Osteocyte (in vitro differentiated cells): ENCODE results near the gene ITPR2. TPM values are rescaled to one million over a fixed set of nuclear protein-coding genes. Genes with fewer than 3 reads are reported as not detected.

Experiments
- DNase-seq: peaks from one replicate; pipeline ENCODE4 v3.0.0; 2021; ENCODE audit warnings: mixed read lengths; ENCODE audit not compliant: unreplicated experiment; ENCODE audit errors: extremely low spot score
- H3K27ac Mint-ChIP-seq: one replicate; pipeline ENCODE4 v1.8.0; 2021; ENCODE audit warnings: mild to moderate bottlenecking, mixed read lengths; ENCODE audit not compliant: unreplicated experiment
- H3K27me3 Mint-ChIP-seq: one replicate; pipeline ENCODE4 v1.8.0; 2021; ENCODE audit warnings: mixed read lengths; ENCODE audit not compliant: unreplicated experiment
- H3K36me3 Mint-ChIP-seq: one replicate; pipeline ENCODE4 v1.8.0; 2021; ENCODE audit warnings: mixed read lengths; ENCODE audit not compliant: unreplicated experiment
- H3K4me1 Mint-ChIP-seq: one replicate; pipeline ENCODE4 v1.8.0; 2021; ENCODE audit warnings: mixed read lengths; ENCODE audit not compliant: unreplicated experiment
- H3K4me3 Mint-ChIP-seq: one replicate; pipeline ENCODE4 v1.8.0; 2021; ENCODE audit warnings: mild to moderate bottlenecking, moderate library complexity, mixed read lengths; ENCODE audit not compliant: unreplicated experiment
- H3K9me3 Mint-ChIP-seq: one replicate; pipeline ENCODE4 v1.8.0; 2021; ENCODE audit warnings: mixed read lengths; ENCODE audit not compliant: unreplicated experiment
- CTCF ChIP-seq: fragments of 200-600 bp; sonication (generic); IDR thresholded peaks from 2 replicates; pipeline ENCODE4 v1.5.0; 2021; ENCODE audit warnings: antibody characterized with exemption, mild to moderate bottlenecking, moderate library complexity
- total RNA-seq: library from RNA; stranded (reverse); gene quantifications from 2 replicates; pipeline ENCODE4 v1.2.1, GENCODE V29; 2021

The ITPR2 gene
- total RNA-seq, 1 donor from 2014 or later: 22.1 TPM

DNA sequence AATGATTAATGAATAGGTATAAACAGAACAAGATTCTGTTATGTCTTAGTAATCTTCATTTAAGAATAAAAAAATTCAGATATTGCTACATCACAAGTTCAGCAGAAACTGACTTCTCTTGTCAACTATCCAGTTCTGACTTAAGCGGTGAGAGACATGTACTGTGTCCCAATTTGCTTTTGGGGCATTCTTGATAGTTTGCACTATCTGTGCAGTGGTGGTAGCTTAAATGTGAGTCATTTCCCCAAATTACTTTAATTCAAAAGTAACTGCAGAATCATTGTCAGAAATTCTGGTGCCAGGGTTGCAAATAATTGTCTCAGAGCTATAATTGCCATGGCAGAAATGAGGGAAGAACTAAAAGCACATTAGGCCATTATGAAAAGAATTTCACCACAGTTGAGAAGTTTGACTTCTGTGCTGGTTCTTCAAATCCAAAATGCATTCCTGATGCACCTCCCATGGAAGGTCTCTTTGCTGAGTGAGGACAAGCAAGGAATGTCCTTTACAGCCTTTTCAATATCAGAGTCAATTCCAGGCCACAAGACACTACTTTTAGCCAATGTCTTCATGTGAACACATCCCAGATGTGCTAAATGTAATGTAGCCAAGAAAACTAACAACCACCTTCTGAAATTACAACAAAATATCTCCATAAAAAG is 332.9 kb downstream of the ITPR2 start:
- no peak for TF ChIP-seq CTCF
- DNase-seq: no peak
- Mint-ChIP-seq H3K27ac (no peak overlapping the region), H3K27me3 (no peaks in the 10 kb centered on the region), H3K4me1 (no peaks in the 10 kb centered on the region), H3K9me3 (no peaks in the 10 kb centered on the region), H3K4me3 (no peak overlapping the region), H3K36me3 (peaks cover 3% of the 10 kb centered on the region)

- DNase-seq: no peak
- Mint-ChIP-seq H3K27me3 (no peaks in the 10 kb centered on the region), H3K27ac (no peak overlapping the region), H3K4me1 (peaks cover 1% of the 10 kb centered on the region), H3K9me3 (no peaks in the 10 kb centered on the region), H3K4me3 (no peak overlapping the region), H3K36me3 (peaks cover 7% of the 10 kb centered on the region)
- TF ChIP-seq CTCF: no peak
Observed at GRCh38 chr12:26496170-26496569, 336.8 kb downstream of the ITPR2 start.

DNA sequence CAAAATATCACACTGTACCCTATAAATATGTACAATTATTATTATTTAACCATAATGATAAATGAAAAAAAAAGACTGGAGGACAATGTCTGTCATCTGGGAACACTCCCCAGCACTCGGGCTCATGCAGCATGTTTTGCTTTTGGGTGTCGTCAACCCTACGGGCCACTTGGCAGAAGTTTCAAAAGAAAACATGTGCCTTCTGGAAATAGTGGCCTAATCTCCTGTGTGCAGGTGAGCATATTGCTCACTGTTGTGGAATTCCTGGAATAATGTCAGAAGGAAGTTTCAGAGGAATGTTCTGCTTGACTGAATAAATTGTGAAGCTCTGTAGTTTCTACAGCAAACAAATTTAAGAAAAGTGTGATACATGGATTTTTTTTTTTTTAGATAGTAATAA is 339.3 kb downstream of the ITPR2 start:
- Mint-ChIP-seq H3K4me3 (no peak overlapping the region), H3K36me3 (peaks cover 13% of the 10 kb centered on the region), H3K9me3 (no peaks in the 10 kb centered on the region), H3K27ac (no peak overlapping the region), H3K4me1 (peaks cover 1% of the 10 kb centered on the region), H3K27me3 (no peaks in the 10 kb centered on the region)
- no peak for TF ChIP-seq CTCF
- no peak for DNase-seq

DNA sequence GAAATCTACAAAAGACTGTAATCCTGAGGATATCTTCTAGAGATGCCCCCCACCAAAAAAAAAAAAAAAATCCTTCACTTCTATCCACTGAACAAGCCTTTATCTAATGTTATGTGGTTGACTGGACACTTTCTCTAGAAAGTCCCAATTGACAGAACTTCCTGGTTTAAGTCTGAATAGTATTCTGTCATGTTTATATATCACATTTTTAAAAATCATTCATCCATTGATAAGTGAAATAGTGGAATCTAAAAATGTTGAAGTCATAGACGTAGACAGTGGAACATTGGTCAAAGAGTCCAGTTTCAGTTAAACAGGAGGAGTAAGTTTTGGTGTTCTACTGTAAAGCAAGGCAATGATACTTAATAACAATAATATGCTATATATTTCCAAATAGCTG is 340.6 kb downstream of the ITPR2 start:
- no peak for DNase-seq
- H3K4me3 Mint-ChIP-seq: no peak overlapping the region
- H3K27me3 Mint-ChIP-seq: no peaks in the 10 kb centered on the region
- H3K9me3 Mint-ChIP-seq: no peaks in the 10 kb centered on the region
- H3K36me3 Mint-ChIP-seq: peaks cover 13% of the 10 kb centered on the region
- no peak for TF ChIP-seq CTCF
- H3K4me1 Mint-ChIP-seq: peaks cover 1% of the 10 kb centered on the region
- H3K27ac Mint-ChIP-seq: no peak overlapping the region

DNA sequence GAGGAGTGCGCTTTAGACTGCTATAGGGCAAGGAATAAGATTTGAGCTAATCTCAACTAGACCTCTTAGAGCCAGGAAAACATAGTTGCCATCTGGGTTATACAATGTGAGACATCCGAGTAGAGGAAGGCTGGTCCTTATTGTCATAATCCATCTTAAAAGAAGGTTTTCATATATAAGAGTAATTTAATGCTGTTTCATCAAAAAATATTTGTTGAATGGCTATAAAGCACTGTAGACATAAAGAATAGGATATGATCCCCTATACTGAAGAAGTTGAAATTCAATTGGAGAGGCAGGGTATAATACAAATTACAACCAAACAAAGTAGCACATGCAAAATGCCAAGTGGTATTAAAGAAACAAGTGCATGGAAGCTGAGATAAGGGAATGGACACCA is 343.1 kb downstream of the ITPR2 start:
- TF ChIP-seq CTCF: no peak
- peaks cover 16% of the 10 kb centered on the region for H3K36me3 Mint-ChIP-seq
- no peaks in the 10 kb centered on the region for H3K27me3 Mint-ChIP-seq
- peaks cover 1% of the 10 kb centered on the region for H3K4me1 Mint-ChIP-seq
- no peak for DNase-seq
- H3K27ac Mint-ChIP-seq: no peak overlapping the region
- H3K9me3 Mint-ChIP-seq: no peaks in the 10 kb centered on the region
- H3K4me3 Mint-ChIP-seq: no peak overlapping the region
